ENCODE measurements around the gene PHF13.

Gene PHF13

GRCh38 chr1:6667139-6667538, 53.6 kb downstream of the PHF13 start:
- no peak for DNase-seq

GRCh38 chr1:6668503-6668902, 55.0 kb downstream of the PHF13 start:
- no peak for DNase-seq

- DNase-seq = no peak
Observed at GRCh38 chr1:6672558-6672957, 59.0 kb downstream of the PHF13 start.
